Measurements from ENCODE around the gene FYN. TPM values are rescaled to one million over a fixed set of nuclear protein-coding genes. Genes with fewer than 3 reads are reported as not detected.

Gene FYN
- total and polyA plus RNA-seq, 2 of the 8 experiments (the other 6 are each of a cell fraction or from before 2014, with no cell fraction given): 46.8 to 97.2 TPM

DNA sequence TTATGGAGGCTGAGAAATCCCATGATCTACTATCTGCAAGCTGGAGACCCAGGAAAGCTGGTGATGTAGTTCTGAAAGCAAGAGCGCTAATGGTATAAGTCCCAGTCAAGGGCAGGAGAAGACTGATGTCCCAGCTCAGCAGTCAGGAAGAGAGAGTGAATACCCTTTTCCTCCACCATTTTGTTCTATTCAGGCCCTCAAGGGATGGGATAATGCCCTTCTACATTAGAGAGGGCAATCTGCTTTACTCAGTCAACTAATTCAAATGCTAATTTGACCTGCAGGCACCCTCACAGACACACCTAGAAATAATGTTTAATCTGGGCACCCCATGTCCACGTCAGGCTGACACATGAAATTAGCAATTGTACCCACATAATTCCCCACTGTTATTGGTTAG is 10.8 kb upstream of the FYN start:
- Histone ChIP-seq H3K4me3 (ENCODE audit: extremely low read depth in 1 of 4, insufficient read depth in 2 of 4, low read depth in 3 of 4, low read length in 4 of 4) (no peak overlapping the region), H3K36me3 (ENCODE audit: control insufficient read depth in 2 of 4, insufficient read depth in 4 of 4, low read length in 3 of 4) (no peaks in the 10 kb centered on the region), H3K56ac (replicated peaks; ENCODE audit: insufficient read length, low read depth, low read length) (no peak overlapping the region), H2AK5ac (ENCODE audit: low read depth, low read length) (no peak overlapping the region), H2BK12ac (ENCODE audit: low read depth, low read length) (no peak overlapping the region), H2BK15ac (ENCODE audit: low read length) (no peak overlapping the region; the same call in 1 of the 2 replicates), H2BK5ac (ENCODE audit: low read depth, low read length) (no peak overlapping the region; the same call in 1 of the 2 replicates), H3K27ac (ENCODE audit: low read depth, low read length) (no peak overlapping the region), H3K79me1 (ENCODE audit: low read depth, low read length) (no peaks in the 10 kb centered on the region), H4K91ac (replicated peaks; ENCODE audit: insufficient read length, low read length) (no peak overlapping the region), H3K23ac (ENCODE audit: insufficient read length) (no peak overlapping the region), H3K4me1 (replicated peaks in 1 of 4; ENCODE audit: control insufficient read depth in 3 of 4, insufficient read depth in 4 of 4, low read length in 3 of 4) (peaks cover 1 to 9% (median 9%) of the 10 kb centered on the region in 4 experiments; a peak in 4 of 7 replicates), H3K9me3 (ENCODE audit: insufficient read depth in 2 of 2, low read depth in 1 of 2, low read length in 1 of 2) (no peaks in the 10 kb centered on the region), H4K8ac (ENCODE audit: extremely low read depth, insufficient read depth, low read length) (no peak overlapping the region), H3K18ac (ENCODE audit: extremely low read depth, low read length) (no peak overlapping the region; the same call in 1 of the 2 replicates), H2AFZ (ENCODE audit: low read length) (peak overlapping the region; percentile 60; the same call in 1 of the 2 replicates), H3K9ac (replicated peaks in 1 of 4; ENCODE audit: extremely low read depth in 1 of 4, low read depth in 3 of 4, low read length in 3 of 4) (no peak overlapping the region), H3K27me3 (replicated peaks in 1 of 4; ENCODE audit: control insufficient read depth in 3 of 4, extremely low read depth in 1 of 4, insufficient read depth in 3 of 4, low read length in 3 of 4) (no peaks in the 10 kb centered on the region), H3K4ac (replicated peaks; ENCODE audit: insufficient read length, low read depth, low read length) (no peak overlapping the region), H2BK120ac (replicated peaks; ENCODE audit: low read depth, low read length) (no peak overlapping the region), H4K5ac (ENCODE audit: insufficient read length, low read depth, low read length) (no peak overlapping the region), H3K23me2 (ENCODE audit: low read depth, low read length) (peaks cover 2% of the 10 kb centered on the region; the same call in 1 of the 2 replicates), H2BK20ac (ENCODE audit: low read length) (no peak overlapping the region), H4K20me1 (replicated peaks in 1 of 2; ENCODE audit: control insufficient read depth in 1 of 2, insufficient read depth in 2 of 2, low read length in 2 of 2) (no peaks in the 10 kb centered on the region), H3K4me2 (ENCODE audit: insufficient read depth in 1 of 2, low read depth in 2 of 2, low read length in 2 of 2) (peak overlapping the region; percentile 6 to 22; a peak in 1 of 4 replicates), H3K79me2 (ENCODE audit: control insufficient read depth in 1 of 2, insufficient read depth in 2 of 2, low read length in 2 of 2) (no peaks in the 10 kb centered on the region), H3K14ac (ENCODE audit: insufficient read length) (no peak overlapping the region)
- TF ChIP-seq YY1 (IDR thresholded peaks at IDR 0.05; ENCODE audit: low read depth, low read length) (peak; percentile 72; the same call in 1 of the 2 replicates), KDM5A (IDR thresholded peaks at IDR 0.05; ENCODE audit: low read length) (no peak), ZNF274 (IDR thresholded peaks at IDR 0.05; ENCODE audit: borderline replicate concordance, extremely low read depth, low read length) (no peak), CHD1 (IDR thresholded peaks at IDR 0.05; ENCODE audit: low read depth, low read length) (no peak), GTF2F1 (IDR thresholded peaks at IDR 0.05; ENCODE audit: borderline replicate concordance, low read depth, low read length) (no peak), SP4 (IDR thresholded peaks at IDR 0.05; ENCODE audit: low read length) (no peak), POLR2AphosphoS5 (IDR thresholded peaks at IDR 0.05; ENCODE audit: low read depth, low read length) (no peak), RAD21 (IDR thresholded peaks at IDR 0.05 in 1 of 2, conservative IDR thresholded peaks at IDR 0.05 in 1 of 2; ENCODE audit: low read depth in 2 of 2, low read length in 2 of 2) (no peak)
- TF ChIP-seq, protein P1, sequence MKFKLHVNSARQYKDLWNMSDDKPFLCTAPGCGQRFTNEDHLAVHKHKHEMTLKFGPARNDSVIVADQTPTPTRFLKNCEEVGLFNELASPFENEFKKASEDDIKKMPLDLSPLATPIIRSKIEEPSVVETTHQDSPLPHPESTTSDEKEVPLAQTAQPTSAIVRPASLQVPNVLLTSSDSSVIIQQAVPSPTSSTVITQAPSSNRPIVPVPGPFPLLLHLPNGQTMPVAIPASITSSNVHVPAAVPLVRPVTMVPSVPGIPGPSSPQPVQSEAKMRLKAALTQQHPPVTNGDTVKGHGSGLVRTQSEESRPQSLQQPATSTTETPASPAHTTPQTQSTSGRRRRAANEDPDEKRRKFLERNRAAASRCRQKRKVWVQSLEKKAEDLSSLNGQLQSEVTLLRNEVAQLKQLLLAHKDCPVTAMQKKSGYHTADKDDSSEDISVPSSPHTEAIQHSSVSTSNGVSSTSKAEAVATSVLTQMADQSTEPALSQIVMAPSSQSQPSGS (IDR thresholded peaks at IDR 0.05; ENCODE audit: low read length): no peak
- POLR2A ChIA-PET (ENCODE audit: partially characterized antibody): interaction anchor here (0.6 kb wide), 1 partner anchor 105 kb away, joined by 3 read pairs; no protein-coding TSS in a partner anchor
- CTCF ChIA-PET (ENCODE audit: partially characterized antibody): no interaction called here
- 59% methylated on average over 2 of the region's 2 CpGs; no CpG with 5 or more reads in 1 of the 2 experiments for WGBS, 2 experiments (ENCODE audit: extremely low coverage in 1 of 2, insufficient coverage in 1 of 2, insufficient read length in 1 of 2, insufficient replicate concordance in 2 of 2, low coverage in 1 of 2, low lambda C conversion rate in 2 of 2, missing lambda C conversion rate in 1 of 2)
- FAIRE-seq (peak; percentile 39), DNase-seq (ENCODE audit: low read depth in 1 of 2, low spot score in 2 of 2) (no peak)
